Progenitor cell of endocrine pancreas (in vitro differentiated cells): ENCODE results near the gene HOXD12. TPM values are rescaled to one million over a fixed set of nuclear protein-coding genes. Genes with fewer than 3 reads are reported as not detected.

Experiments used
- DNase-seq: peaks from one replicate; pipeline ENCODE4 v3.0.0; 2021; ENCODE audit warnings: low spot score; ENCODE audit not compliant: unreplicated experiment
- H3K27ac Mint-ChIP-seq: 2 replicates; pipeline ENCODE4 v1.8.0; 2021; ENCODE audit warnings: mild to moderate bottlenecking, moderate library complexity, mixed read lengths
- H3K27me3 Mint-ChIP-seq: 2 replicates; pipeline ENCODE4 v1.8.0; 2021; ENCODE audit warnings: mixed read lengths
- H3K36me3 Mint-ChIP-seq: 2 replicates; pipeline ENCODE4 v1.8.0; 2022; ENCODE audit warnings: mixed read lengths; ENCODE audit not compliant: insufficient read depth
- H3K4me1 Mint-ChIP-seq: 2 replicates; pipeline ENCODE4 v1.8.0; 2021; ENCODE audit warnings: low read depth, mixed read lengths
- H3K4me3 Mint-ChIP-seq: 2 replicates; pipeline ENCODE4 v1.8.0; 2021; ENCODE audit warnings: low read depth, mild to moderate bottlenecking, moderate library complexity, mixed read lengths
- H3K9me3 Mint-ChIP-seq: 2 replicates; pipeline ENCODE4 v1.8.0; 2021; ENCODE audit warnings: low read depth, mixed read lengths
- total RNA-seq: library from RNA; stranded (reverse); gene quantifications from 2 replicates; pipeline ENCODE4 v1.2.1, GENCODE V29; 2021
- TF ChIP-seq, protein P1 (sequence below): fragments of 200-600 bp; sonication (generic); IDR thresholded peaks from one replicate; pipeline ENCODE4 v1.5.0; 2021; ENCODE audit warnings: antibody characterized with exemption, mild to moderate bottlenecking; ENCODE audit not compliant: unreplicated experiment

Gene HOXD12
- total RNA-seq, 1 donor from 2014 or later = not detected

DNA sequence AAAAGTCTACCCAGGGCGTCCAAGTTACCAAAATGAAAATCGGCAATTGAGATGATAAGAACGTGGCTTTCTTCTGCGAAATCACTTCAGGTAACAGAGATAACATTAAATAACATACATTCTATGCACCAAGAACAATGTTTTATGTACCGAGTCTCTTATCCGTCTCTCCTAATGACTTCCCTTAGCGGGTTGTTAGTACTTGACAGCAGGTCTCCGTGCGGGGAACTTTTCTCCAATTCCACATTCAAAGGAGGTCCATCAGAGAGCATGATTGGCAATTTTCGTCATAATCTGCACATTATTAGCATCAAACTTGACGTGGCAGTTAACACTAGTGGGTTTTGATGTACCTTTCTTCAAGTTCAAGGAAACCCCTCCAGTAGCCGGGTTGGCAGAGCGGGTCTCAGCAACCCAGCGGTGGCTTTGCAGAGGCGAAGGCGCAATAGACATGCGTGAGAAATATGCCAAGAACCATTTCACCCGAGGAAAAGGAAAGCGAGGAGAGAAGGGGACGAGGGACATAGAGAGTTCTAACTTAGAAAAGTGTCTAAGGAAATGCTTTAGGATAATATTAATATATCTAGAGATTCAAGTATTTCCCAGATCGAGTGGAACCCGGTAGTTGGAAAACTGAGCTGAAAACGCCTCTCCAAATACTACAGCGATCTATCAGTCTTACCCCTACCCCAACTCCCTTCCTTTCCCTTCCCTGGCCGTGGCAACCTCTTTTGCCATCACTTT is 20.9 kb upstream of the HOXD12 start:
- H3K27me3 Mint-ChIP-seq = peaks cover 89% of the 10 kb centered on the region

DNA sequence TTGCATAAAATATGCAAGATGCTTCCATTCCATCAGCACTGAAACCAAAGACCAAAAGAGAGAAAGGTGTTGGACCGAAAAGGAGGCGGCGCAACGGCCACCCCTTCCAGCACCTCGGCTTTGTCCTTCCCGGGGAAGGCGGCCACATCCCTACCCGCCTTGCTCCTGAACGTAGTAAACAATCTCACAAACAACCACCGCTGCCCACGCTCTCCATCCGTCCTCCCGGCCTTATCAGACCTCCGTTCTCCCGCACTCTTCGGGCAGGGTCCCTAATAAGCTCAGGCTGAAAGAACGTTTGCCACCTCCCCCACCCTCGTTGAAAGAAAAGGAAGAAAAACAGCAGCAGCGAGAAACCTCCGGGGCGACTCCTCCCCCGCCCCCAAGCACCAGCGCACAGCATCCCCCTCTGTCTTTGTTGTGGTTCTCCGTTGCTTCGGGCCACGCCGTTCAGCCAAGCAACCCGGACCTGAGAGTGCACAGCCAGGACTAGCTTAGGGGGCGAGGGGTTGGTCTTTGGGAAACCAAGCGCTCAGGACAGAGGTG is 20.2 kb upstream of the HOXD12 start:
- DNase-seq = no peak
- peak overlapping the region; percentile 42 for H3K27ac Mint-ChIP-seq
- H3K9me3 Mint-ChIP-seq = no peaks in the 10 kb centered on the region
- peaks cover 89% of the 10 kb centered on the region for H3K27me3 Mint-ChIP-seq
- peaks cover 5% of the 10 kb centered on the region for H3K4me1 Mint-ChIP-seq
- peak overlapping the region; percentile 55 for H3K4me3 Mint-ChIP-seq
- TF ChIP-seq, protein P1, sequence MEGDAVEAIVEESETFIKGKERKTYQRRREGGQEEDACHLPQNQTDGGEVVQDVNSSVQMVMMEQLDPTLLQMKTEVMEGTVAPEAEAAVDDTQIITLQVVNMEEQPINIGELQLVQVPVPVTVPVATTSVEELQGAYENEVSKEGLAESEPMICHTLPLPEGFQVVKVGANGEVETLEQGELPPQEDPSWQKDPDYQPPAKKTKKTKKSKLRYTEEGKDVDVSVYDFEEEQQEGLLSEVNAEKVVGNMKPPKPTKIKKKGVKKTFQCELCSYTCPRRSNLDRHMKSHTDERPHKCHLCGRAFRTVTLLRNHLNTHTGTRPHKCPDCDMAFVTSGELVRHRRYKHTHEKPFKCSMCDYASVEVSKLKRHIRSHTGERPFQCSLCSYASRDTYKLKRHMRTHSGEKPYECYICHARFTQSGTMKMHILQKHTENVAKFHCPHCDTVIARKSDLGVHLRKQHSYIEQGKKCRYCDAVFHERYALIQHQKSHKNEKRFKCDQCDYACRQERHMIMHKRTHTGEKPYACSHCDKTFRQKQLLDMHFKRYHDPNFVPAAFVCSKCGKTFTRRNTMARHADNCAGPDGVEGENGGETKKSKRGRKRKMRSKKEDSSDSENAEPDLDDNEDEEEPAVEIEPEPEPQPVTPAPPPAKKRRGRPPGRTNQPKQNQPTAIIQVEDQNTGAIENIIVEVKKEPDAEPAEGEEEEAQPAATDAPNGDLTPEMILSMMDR = no peak
- no peaks in the 10 kb centered on the region for H3K36me3 Mint-ChIP-seq

More for the DNA sequence above, 20.9 kb upstream of the HOXD12 start:
- Mint-ChIP-seq H3K27ac (no peak overlapping the region), H3K36me3 (no peaks in the 10 kb centered on the region), H3K4me3 (no peak overlapping the region), H3K4me1 (peaks cover 5% of the 10 kb centered on the region), H3K9me3 (no peaks in the 10 kb centered on the region)
- TF ChIP-seq, protein P1 = no peak
- no peak for DNase-seq

DNA sequence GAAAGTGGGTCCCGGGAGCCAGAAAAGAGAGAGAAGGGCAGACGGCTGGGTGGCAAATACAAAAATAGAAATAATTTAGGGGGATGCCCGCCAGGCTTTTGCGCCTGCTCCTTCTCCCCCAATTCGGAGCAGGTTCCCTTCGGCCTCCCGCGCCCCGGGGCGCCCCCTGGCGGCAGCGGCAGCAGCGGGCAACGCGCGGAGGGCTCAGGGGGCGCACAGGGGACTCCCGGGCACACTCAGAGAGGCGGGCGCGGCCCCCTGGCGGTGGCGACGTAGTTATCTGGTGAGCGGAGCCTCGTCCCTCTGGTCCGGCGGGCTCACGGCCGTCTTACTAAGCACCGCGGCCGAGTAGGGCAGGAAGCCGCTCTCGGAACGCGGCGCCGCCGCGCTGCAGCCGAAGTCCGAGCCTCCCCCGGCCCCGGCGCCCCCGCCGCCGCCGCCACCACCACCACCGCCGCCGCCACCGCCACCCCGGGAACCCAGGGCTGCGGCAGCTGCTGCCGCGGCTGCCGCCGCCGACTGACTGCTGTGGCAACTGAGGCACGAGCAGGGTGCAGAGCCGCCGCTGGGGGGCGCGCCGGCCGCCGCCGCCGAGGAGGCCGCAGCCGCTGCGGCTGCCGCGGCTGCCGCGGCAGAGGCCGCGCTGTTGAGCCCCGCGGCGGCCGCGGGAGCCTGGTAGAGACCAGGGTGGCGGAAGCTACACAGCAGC is 19.6 kb upstream of the HOXD12 start:
- H3K27ac Mint-ChIP-seq = no peak overlapping the region
- H3K4me1 Mint-ChIP-seq = peaks cover 5% of the 10 kb centered on the region
- no peaks in the 10 kb centered on the region for H3K9me3 Mint-ChIP-seq
- H3K4me3 Mint-ChIP-seq = no peak overlapping the region
- TF ChIP-seq, protein P1 = peak; percentile 96
- H3K27me3 Mint-ChIP-seq = peaks cover 89% of the 10 kb centered on the region
- DNase-seq = peak; percentile 66
- no peaks in the 10 kb centered on the region for H3K36me3 Mint-ChIP-seq

DNA sequence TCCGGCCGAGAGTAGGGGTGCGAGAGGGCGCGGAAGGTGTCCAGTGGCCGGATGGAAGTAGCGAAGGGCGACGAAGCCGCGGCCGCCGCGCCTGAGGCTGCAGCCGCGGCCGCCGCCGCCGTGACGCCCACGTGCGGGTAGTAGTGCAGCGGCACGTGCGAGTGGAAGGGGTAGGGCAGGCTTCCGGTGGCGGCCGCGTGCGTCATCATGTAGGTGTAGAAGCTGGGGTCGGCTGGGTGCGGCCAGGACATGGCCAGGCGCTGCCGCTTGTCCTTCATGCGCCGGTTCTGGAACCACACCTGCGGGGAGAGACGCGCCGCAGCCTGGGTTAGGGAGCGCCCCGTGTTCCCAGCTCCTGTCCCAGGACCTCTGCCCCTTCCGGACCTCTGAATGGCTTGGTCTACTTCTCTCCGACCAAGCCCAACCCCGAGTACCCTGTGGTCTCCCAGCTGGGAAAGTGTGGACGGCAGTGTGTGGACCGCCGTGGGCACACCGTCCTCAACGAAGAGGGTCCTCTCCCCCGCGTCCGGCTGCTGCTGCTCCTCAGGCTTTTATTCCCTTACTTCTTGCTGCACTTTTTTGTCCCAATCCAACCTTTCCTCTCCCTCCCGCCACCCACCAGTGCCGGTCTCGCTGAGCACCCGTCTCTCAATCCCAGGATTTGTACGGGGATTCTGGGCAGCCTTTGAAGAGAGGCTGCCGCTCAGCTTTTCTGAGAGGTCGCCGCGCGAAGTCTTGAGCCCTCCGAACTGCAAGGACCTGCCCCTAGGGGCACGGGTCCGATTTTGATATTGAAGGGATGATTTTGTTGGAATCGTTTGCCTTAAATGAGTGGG is 18.8 kb upstream of the HOXD12 start:
- Mint-ChIP-seq H3K36me3 (no peaks in the 10 kb centered on the region), H3K27me3 (peaks cover 89% of the 10 kb centered on the region), H3K27ac (peak overlapping the region; percentile 37), H3K4me3 (peak overlapping the region; percentile 29), H3K9me3 (no peaks in the 10 kb centered on the region), H3K4me1 (peaks cover 5% of the 10 kb centered on the region)
- DNase-seq = no peak
- TF ChIP-seq, protein P1 = no peak
